Measurements from ENCODE around the gene SSR1. TPM values are rescaled to one million over a fixed set of nuclear protein-coding genes. Genes with fewer than 3 reads are reported as not detected.

The SSR1 gene
- total RNA-seq, 1 donor from 2014 or later = 20.4 TPM

DNA sequence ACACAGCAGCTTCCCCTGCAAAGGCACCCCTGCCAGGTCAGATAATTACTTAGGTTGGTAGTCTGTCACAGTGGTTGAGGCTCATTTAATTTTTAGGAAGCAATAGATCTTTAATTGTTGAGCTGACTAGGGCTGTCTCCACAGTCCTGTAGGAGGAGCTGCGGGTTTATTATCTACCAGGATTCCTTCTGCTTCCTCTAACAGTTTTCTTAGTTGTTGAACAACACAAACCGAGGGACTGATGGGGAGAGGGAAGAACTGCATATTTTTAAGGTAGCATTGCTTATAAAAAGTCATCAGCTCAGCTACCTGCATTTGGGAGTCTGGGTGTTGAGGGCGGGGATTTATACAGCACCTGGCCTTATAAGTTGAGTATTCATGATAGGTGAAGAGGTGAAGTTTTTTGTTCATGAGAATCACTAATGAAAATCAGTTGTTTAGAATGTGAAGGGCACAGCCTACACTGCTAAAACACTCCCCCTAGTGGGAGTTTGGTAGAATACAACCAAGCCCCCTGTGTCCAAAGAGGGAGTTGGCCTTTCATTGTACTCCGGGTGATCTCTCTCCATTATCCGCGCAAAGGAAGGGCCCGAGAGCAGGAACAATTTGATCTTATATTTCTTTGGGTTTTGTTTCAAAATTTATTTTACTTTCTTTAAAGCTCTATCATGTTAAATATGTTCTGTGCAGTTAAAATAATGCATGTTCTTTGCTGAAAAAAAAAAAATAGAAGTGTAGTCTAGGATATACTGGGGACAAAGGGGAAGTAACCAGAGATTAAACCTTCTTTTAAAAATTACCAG is 69.6 kb downstream of the SSR1 start:
- peak overlapping the region; percentile 51 for H3K27ac ChIP-seq (ENCODE audit: low read depth, low read length)
- H3K36me3 ChIP-seq (ENCODE audit: control insufficient read depth in 3 of 3, insufficient read depth in 3 of 3, low read length in 3 of 3) = peaks cover 29 to 43% (median 29%) of the 10 kb centered on the region in 3 donors
- H3K4me1 ChIP-seq (ENCODE audit: control insufficient read depth in 3 of 3, insufficient read depth in 3 of 3, low read length in 3 of 3) = peaks cover 17 to 35% (median 25%) of the 10 kb centered on the region in 3 donors
- H3K9me3 ChIP-seq (ENCODE audit: control insufficient read depth in 3 of 3, low read length in 3 of 3) = no peaks in the 10 kb centered on the region
- no peaks in the 10 kb centered on the region for H3K27me3 ChIP-seq (ENCODE audit: control insufficient read depth in 3 of 3, insufficient read depth in 3 of 3, low read length in 3 of 3)
- H3K9ac ChIP-seq (ENCODE audit: low read depth in 1 of 3, low read length in 3 of 3) = peak overlapping the region in 1 of 3 donors; percentile 55
- H3K4me3 ChIP-seq (ENCODE audit: low read length in 3 of 3) = no peak overlapping the region

DNA sequence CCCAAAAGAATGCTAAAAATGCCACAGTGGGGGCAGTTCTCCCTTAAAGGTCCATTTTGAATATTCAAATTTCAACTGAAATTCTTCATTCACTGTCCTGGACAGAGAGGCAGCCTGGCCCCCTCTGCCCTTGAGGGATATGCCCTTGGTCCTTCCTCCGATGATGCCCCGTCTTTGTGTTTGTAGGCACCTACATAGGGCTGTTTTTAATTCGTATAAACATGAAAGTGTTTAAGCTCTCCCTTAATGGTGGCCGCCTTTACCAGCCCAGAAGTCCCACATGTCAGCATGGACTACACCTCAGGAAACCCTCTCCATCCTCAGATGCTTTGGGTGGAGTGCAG is 70.2 kb downstream of the SSR1 start:
- Histone ChIP-seq H3K9me3 (ENCODE audit: control insufficient read depth in 3 of 3, low read length in 3 of 3) (no peaks in the 10 kb centered on the region), H3K27me3 (ENCODE audit: control insufficient read depth in 3 of 3, insufficient read depth in 3 of 3, low read length in 3 of 3) (no peaks in the 10 kb centered on the region), H3K36me3 (ENCODE audit: control insufficient read depth in 3 of 3, insufficient read depth in 3 of 3, low read length in 3 of 3) (peaks cover 23 to 37% (median 26%) of the 10 kb centered on the region in 3 donors), H3K27ac (ENCODE audit: low read depth, low read length) (peak overlapping the region; percentile 51), H3K9ac (ENCODE audit: low read depth in 1 of 3, low read length in 3 of 3) (peak overlapping the region in 1 of 3 donors; percentile 9), H3K4me3 (ENCODE audit: low read length in 3 of 3) (no peak overlapping the region), H3K4me1 (ENCODE audit: control insufficient read depth in 3 of 3, insufficient read depth in 3 of 3, low read length in 3 of 3) (peaks cover 17 to 35% (median 25%) of the 10 kb centered on the region in 3 donors)

DNA sequence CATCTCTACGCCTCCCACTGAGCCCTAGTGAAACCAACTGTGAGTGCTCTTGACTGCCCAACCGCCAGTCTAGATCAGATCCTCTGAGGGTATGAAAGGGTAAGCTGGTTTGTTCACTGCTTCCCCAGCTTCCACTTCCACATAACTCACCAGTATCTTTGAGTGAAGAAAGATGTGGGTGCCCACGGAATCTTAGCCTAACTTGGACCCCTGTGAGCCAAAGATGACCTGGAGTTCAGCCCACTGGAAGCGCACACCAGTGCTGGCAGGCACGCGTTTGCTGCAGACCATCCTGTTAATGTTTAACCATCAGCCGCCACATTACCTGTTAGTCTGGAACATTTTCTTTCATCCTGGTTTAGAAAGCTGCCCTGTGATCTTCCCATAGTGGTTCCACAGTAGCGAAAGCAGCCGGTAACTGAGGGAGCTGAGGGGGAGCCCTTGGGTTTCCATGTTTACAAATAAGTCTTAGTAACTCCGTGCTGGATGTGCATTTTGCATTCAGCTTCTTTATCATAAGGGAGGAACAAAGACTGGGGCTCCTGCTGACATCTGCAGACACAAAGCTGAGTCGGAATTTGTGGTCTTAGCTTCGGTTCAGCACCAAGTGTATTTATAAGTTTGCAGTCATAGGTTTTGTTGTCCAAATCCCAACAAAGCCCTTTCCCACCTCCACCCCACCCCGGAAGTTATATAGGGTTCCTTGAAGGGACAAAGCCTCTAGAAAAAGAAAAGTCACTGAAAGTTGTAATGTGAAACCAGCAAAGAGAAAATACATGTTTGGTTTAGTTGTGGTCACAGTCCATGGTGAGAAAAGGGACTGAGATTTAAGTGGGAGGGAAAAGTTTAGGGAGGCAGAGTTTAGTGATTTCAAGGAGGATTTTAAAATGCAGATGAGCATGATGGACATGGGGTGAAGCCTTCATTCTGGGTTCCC is 71.0 kb downstream of the SSR1 start:
- H3K4me3 ChIP-seq (ENCODE audit: low read length in 3 of 3) = no peak overlapping the region
- no peaks in the 10 kb centered on the region for H3K27me3 ChIP-seq (ENCODE audit: control insufficient read depth in 3 of 3, insufficient read depth in 3 of 3, low read length in 3 of 3)
- no peaks in the 10 kb centered on the region for H3K9me3 ChIP-seq (ENCODE audit: control insufficient read depth in 3 of 3, low read length in 3 of 3)
- peak overlapping the region in 2 of 3 donors; percentile 19 to 25 for H3K9ac ChIP-seq (ENCODE audit: low read depth in 1 of 3, low read length in 3 of 3)
- H3K27ac ChIP-seq (ENCODE audit: low read depth, low read length) = peak overlapping the region; percentile 51
- H3K4me1 ChIP-seq (ENCODE audit: control insufficient read depth in 3 of 3, insufficient read depth in 3 of 3, low read length in 3 of 3) = peaks cover 17 to 35% (median 25%) of the 10 kb centered on the region in 3 donors
- H3K36me3 ChIP-seq (ENCODE audit: control insufficient read depth in 3 of 3, insufficient read depth in 3 of 3, low read length in 3 of 3) = peaks cover 14 to 31% (median 20%) of the 10 kb centered on the region in 3 donors

DNA sequence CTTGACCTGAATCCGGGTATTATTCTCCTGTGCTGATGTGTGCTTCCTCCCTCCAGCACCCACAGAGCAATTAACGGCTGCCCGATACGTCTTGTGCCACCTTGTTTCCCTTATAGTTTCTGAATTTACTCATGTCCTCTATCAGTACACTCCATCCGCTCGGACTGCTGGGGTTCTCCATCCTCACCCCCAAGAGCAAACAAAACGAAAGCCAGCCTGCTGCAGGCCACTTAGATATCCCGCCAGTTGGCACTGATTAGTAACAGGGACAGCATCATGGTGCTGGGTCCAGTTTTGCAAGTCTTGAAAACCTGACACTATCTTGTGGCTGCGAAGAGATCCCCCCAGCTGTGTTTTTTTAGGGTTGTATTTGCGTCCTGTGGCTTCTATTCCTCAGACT is 71.8 kb downstream of the SSR1 start:
- H3K36me3 ChIP-seq (ENCODE audit: control insufficient read depth in 3 of 3, insufficient read depth in 3 of 3, low read length in 3 of 3) = peaks cover 9 to 26% (median 15%) of the 10 kb centered on the region in 3 donors
- no peaks in the 10 kb centered on the region for H3K27me3 ChIP-seq (ENCODE audit: control insufficient read depth in 3 of 3, insufficient read depth in 3 of 3, low read length in 3 of 3)
- no peak overlapping the region for H3K4me3 ChIP-seq (ENCODE audit: low read length in 3 of 3)
- no peak overlapping the region for H3K27ac ChIP-seq (ENCODE audit: low read depth, low read length)
- H3K9ac ChIP-seq (ENCODE audit: low read depth in 1 of 3, low read length in 3 of 3) = peak overlapping the region in 1 of 3 donors; percentile 25
- H3K4me1 ChIP-seq (ENCODE audit: control insufficient read depth in 3 of 3, insufficient read depth in 3 of 3, low read length in 3 of 3) = peaks cover 21 to 38% (median 30%) of the 10 kb centered on the region in 3 donors
- no peaks in the 10 kb centered on the region for H3K9me3 ChIP-seq (ENCODE audit: control insufficient read depth in 3 of 3, low read length in 3 of 3)

DNA sequence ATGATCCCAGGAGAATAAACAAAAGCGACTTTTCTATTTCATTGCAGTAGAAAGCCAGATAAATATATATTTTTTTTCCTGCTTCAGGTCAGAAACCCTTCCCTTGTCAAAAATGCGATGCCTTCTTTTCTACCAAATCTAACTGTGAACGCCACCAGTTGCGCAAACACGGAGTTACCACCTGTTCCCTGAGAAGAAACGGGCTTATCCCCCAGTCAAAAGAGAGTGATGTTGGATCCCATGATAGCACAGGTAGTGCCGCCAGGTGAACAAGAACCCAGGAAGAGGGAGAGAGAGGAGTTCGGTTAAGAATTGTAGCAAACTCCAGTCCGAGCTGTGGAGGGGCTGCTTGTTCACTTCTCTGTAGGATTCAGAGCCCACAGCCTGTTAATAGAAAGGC is 72.6 kb downstream of the SSR1 start:
- Histone ChIP-seq H3K4me3 (ENCODE audit: low read length in 3 of 3) (no peak overlapping the region), H3K27ac (ENCODE audit: low read depth, low read length) (no peak overlapping the region), H3K9ac (ENCODE audit: low read depth in 1 of 3, low read length in 3 of 3) (no peak overlapping the region), H3K36me3 (ENCODE audit: control insufficient read depth in 3 of 3, insufficient read depth in 3 of 3, low read length in 3 of 3) (peaks cover 4 to 20% (median 14%) of the 10 kb centered on the region in 3 donors), H3K4me1 (ENCODE audit: control insufficient read depth in 3 of 3, insufficient read depth in 3 of 3, low read length in 3 of 3) (peaks cover 28 to 46% (median 38%) of the 10 kb centered on the region in 3 donors), H3K9me3 (ENCODE audit: control insufficient read depth in 3 of 3, low read length in 3 of 3) (no peaks in the 10 kb centered on the region), H3K27me3 (ENCODE audit: control insufficient read depth in 3 of 3, insufficient read depth in 3 of 3, low read length in 3 of 3) (no peaks in the 10 kb centered on the region)

DNA sequence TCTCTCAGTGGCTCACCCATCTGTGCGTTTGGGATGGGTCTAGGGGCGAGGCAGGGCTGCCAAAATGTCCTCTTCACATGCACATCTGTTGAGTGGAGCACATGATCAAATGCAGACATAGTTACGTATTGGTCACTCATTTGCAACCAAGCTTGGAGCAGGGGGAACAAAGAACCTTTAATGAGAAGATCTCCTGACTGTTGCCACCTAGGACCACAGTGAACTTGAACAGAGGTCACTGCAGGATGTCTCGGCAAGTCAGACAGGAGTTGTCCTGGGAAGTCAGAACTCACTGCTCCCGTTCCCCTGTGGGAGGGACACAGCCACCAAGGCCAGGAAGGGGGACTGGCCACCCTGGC is 73.4 kb downstream of the SSR1 start:
- Histone ChIP-seq H3K4me3 (ENCODE audit: low read length in 3 of 3) (no peak overlapping the region), H3K4me1 (ENCODE audit: control insufficient read depth in 3 of 3, insufficient read depth in 3 of 3, low read length in 3 of 3) (peaks cover 28 to 50% (median 40%) of the 10 kb centered on the region in 3 donors), H3K27me3 (ENCODE audit: control insufficient read depth in 3 of 3, insufficient read depth in 3 of 3, low read length in 3 of 3) (no peaks in the 10 kb centered on the region), H3K9me3 (ENCODE audit: control insufficient read depth in 3 of 3, low read length in 3 of 3) (no peaks in the 10 kb centered on the region), H3K36me3 (ENCODE audit: control insufficient read depth in 3 of 3, insufficient read depth in 3 of 3, low read length in 3 of 3) (peaks cover under 1 to 23% (median 16%) of the 10 kb centered on the region in 3 donors), H3K9ac (ENCODE audit: low read depth in 1 of 3, low read length in 3 of 3) (peak overlapping the region in 1 of 3 donors; percentile 34), H3K27ac (ENCODE audit: low read depth, low read length) (no peak overlapping the region)

DNA sequence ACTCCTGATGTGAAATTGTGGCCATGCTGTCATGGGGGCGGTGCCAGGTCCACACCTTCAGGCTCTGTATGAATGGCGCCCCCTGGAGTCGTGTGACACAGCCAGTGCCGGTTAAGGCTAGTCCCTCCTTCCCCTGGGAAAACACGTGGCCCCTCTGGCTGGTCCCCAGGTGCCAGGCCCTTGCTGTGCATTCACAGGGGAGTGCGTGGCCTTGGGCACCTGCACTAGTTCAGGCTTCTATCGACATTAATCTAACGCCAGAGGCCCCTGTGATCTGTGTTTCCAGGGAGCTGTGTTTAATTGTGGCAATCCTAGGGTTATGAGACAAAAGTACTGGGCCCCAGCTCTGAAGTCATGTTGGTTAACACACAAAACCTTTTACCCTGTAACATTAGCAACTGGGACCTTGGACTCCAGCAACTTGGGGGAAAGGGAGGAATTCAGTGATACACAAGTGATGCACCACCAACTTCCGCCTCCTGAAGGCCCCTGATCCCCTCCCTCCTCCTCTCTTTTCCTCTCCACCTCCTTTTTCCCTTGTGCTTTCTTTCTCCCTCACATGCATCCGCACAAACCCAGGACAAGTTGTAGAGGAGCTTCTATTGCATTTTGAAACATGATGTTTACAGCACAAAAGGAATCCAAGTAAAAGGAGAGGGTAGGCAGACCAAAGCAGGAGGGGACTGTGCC is 74.0 kb downstream of the SSR1 start:
- Histone ChIP-seq H3K4me1 (ENCODE audit: control insufficient read depth in 3 of 3, insufficient read depth in 3 of 3, low read length in 3 of 3) (peaks cover 28 to 49% (median 40%) of the 10 kb centered on the region in 3 donors), H3K4me3 (ENCODE audit: low read length in 3 of 3) (no peak overlapping the region), H3K27me3 (ENCODE audit: control insufficient read depth in 3 of 3, insufficient read depth in 3 of 3, low read length in 3 of 3) (no peaks in the 10 kb centered on the region), H3K36me3 (ENCODE audit: control insufficient read depth in 3 of 3, insufficient read depth in 3 of 3, low read length in 3 of 3) (peaks cover 0 to 25% (median 16%) of the 10 kb centered on the region in 3 donors), H3K9ac (ENCODE audit: low read depth in 1 of 3, low read length in 3 of 3) (peak overlapping the region in 2 of 3 donors; percentile 34 to 59), H3K27ac (ENCODE audit: low read depth, low read length) (no peak overlapping the region), H3K9me3 (ENCODE audit: control insufficient read depth in 3 of 3, low read length in 3 of 3) (no peaks in the 10 kb centered on the region)

DNA sequence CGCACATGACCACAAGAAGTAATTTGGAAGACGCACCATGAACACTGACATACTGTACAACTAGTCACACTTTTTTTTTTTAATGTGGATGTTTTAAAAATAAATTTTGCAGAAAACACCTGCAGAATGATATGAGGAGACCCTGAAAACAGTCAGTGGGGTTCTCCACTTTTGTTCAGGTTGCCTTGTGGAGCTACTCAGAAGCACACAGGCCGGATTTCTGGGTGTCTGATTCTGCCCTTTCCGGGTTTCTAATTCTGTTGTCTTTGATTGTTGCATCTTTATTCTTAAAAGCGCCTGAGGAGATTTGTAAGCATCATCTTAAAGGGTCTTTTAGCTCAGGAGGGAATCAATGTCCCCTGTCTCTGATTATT is 74.5 kb downstream of the SSR1 start:
- no peaks in the 10 kb centered on the region for H3K9me3 ChIP-seq (ENCODE audit: control insufficient read depth in 3 of 3, low read length in 3 of 3)
- H3K4me3 ChIP-seq (ENCODE audit: low read length in 3 of 3) = no peak overlapping the region
- no peak overlapping the region for H3K27ac ChIP-seq (ENCODE audit: low read depth, low read length)
- H3K27me3 ChIP-seq (ENCODE audit: control insufficient read depth in 3 of 3, insufficient read depth in 3 of 3, low read length in 3 of 3) = no peaks in the 10 kb centered on the region
- H3K36me3 ChIP-seq (ENCODE audit: control insufficient read depth in 3 of 3, insufficient read depth in 3 of 3, low read length in 3 of 3) = peaks cover 0 to 30% (median 20%) of the 10 kb centered on the region in 3 donors
- no peak overlapping the region for H3K9ac ChIP-seq (ENCODE audit: low read depth in 1 of 3, low read length in 3 of 3)
- H3K4me1 ChIP-seq (ENCODE audit: control insufficient read depth in 3 of 3, insufficient read depth in 3 of 3, low read length in 3 of 3) = peaks cover 27 to 46% (median 40%) of the 10 kb centered on the region in 3 donors

DNA sequence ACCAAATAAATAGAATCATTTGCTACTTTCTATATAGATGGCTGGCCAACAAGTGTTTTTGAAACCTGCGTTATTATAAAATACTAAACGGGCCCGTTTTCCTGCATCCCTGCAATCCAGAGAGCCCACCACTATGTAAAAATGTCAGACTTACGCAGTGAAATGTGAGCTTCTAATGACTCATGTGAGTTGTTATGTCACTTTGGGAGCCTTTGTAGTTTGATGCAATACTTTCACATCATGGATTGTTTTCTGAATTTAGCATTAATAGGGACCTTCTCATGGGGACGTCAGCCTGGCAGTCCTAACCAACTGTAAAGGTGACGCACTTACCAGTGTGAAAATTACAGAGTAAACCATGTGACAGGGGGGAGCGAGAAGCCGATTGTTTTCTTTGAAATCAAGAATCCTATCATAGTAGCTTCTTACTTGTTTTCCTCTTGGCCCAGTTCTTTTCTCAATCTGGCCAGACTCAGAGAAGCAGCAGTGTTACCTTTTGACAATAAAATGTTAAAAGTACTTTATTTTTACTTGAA is 75.3 kb downstream of the SSR1 start:
- Histone ChIP-seq H3K27me3 (ENCODE audit: control insufficient read depth in 3 of 3, insufficient read depth in 3 of 3, low read length in 3 of 3) (no peaks in the 10 kb centered on the region), H3K9me3 (ENCODE audit: control insufficient read depth in 3 of 3, low read length in 3 of 3) (no peaks in the 10 kb centered on the region), H3K36me3 (ENCODE audit: control insufficient read depth in 3 of 3, insufficient read depth in 3 of 3, low read length in 3 of 3) (peaks cover 0 to 30% (median 20%) of the 10 kb centered on the region in 3 donors), H3K4me3 (ENCODE audit: low read length in 3 of 3) (no peak overlapping the region), H3K9ac (ENCODE audit: low read depth in 1 of 3, low read length in 3 of 3) (no peak overlapping the region), H3K4me1 (ENCODE audit: control insufficient read depth in 3 of 3, insufficient read depth in 3 of 3, low read length in 3 of 3) (peaks cover 19 to 39% (median 33%) of the 10 kb centered on the region in 3 donors), H3K27ac (ENCODE audit: low read depth, low read length) (no peak overlapping the region)
